HAP-1 (cell line): Measurements from ENCODE around the gene ZNF195.
A peak's percentile ranks its signal among the peaks of the same experiment; 100 is the strongest.
"Not testable (repeated sequence)": the region's sequence is repeated elsewhere in the genome, so short reads cannot be mapped to it uniquely, and the experiment has no call there.

Experiments used
- DNase-seq, 2 experiments: peaks; one replicate each; pipeline ENCODE4 v3.0.0-alpha.2; 2016 to 2020; ENCODE audit warnings: low spot score in 2 of 2
- H3K27me3 ChIP-seq: fragments of 250-450 bp; sonication (Bioruptor Pico); 2 replicates; pipeline ENCODE4 v1.5.1; 2020; ENCODE audit warnings: low read depth, mild to moderate bottlenecking, moderate library complexity
- H3K36me3 ChIP-seq: fragments of 250-450 bp; sonication (Bioruptor Pico); replicated peaks from 2 replicates; pipeline ENCODE4 v1.5.1; 2020; ENCODE audit warnings: mild to moderate bottlenecking
- H3K4me1 ChIP-seq: fragments of 250-450 bp; sonication (Bioruptor Pico); 2 replicates; pipeline ENCODE4 v1.5.1; 2020; ENCODE audit warnings: mild to moderate bottlenecking
- H3K4me3 ChIP-seq: fragments of 250-450 bp; sonication (Bioruptor Pico); 2 replicates; pipeline ENCODE4 v1.5.1; 2020; ENCODE audit warnings: mild to moderate bottlenecking, moderate library complexity
- H3K9me3 ChIP-seq: fragments of 250-450 bp; sonication (Bioruptor Pico); 2 replicates; pipeline ENCODE4 v1.5.1; 2020; ENCODE audit warnings: mild to moderate bottlenecking, moderate library complexity
- in situ Hi-C: fragments of 300-500 bp; cut with MboI; formaldehyde crosslinking; loops from 3 replicates; pipeline ENCODE4 v1.14.3; 2020; ENCODE audit warnings: low sequenced_read_pairs, inconsistent platforms, mixed read lengths

ZNF195 gene

GRCh38 chr11:3378426-3379423 is at the start of gene ZNF195:
TSS of gene ZNF195 (minus strand) at chr11:3379146. CDS start at chr11:3379040, 106 bp downstream.
- Histone ChIP-seq H3K4me3 (peak within 1 kb of the TSS; percentile 86), H3K4me1 (peaks cover 4% of the 10 kb centered on the region), H3K36me3 (peaks cover 38% of the 10 kb centered on the region), H3K9me3 (peaks cover 11% of the 10 kb centered on the region), H3K27me3 (no peaks in the 10 kb centered on the region)
- in situ Hi-C loops: no loop called here
- peak; percentile 98 to 99 for DNase-seq

GRCh38 chr11:3428076-3428475 is 49.1 kb upstream of the ZNF195 start:
- H3K27me3 ChIP-seq, DNase-seq, H3K4me1 ChIP-seq, H3K9me3 ChIP-seq, H3K36me3 ChIP-seq, in situ Hi-C loops, H3K4me3 ChIP-seq: not testable (repeated sequence)

GRCh38 chr11:3426541-3426940 is 47.6 kb upstream of the ZNF195 start:
- H3K4me1 ChIP-seq, DNase-seq, H3K9me3 ChIP-seq, H3K4me3 ChIP-seq, H3K27me3 ChIP-seq, in situ Hi-C loops, H3K36me3 ChIP-seq: not testable (repeated sequence)

- not testable (repeated sequence) for H3K27me3 ChIP-seq, H3K9me3 ChIP-seq, H3K4me1 ChIP-seq, H3K4me3 ChIP-seq, H3K36me3 ChIP-seq, DNase-seq
- in situ Hi-C loops: loop anchor here (25.0 kb wide), 2 partner anchors 362 to 487 kb away; partner anchors contain the start of genes CARS1 and PHLDA2
Observed at GRCh38 chr11:3423928-3424327, 45.0 kb upstream of the ZNF195 start.

- not testable (repeated sequence) for H3K27me3 ChIP-seq, H3K4me1 ChIP-seq, H3K9me3 ChIP-seq, H3K36me3 ChIP-seq
- H3K4me3 ChIP-seq: peak overlapping the region; percentile 43
- DNase-seq: peak in 1 of 2 experiments; percentile 71
- in situ Hi-C loops: loop anchor here (25.0 kb wide), 2 partner anchors 361 to 486 kb away; partner anchors contain the start of genes CARS1 and PHLDA2
Observed at GRCh38 chr11:3423138-3423731, 44.3 kb upstream of the ZNF195 start.

GRCh38 chr11:3422380-3423137 is 43.6 kb upstream of the ZNF195 start:
- not testable (repeated sequence) for H3K9me3 ChIP-seq, H3K27me3 ChIP-seq, H3K36me3 ChIP-seq, H3K4me1 ChIP-seq
- in situ Hi-C loops: loop anchor here (25.0 kb wide), 2 partner anchors 360 to 485 kb away; partner anchors contain the start of genes CARS1 and PHLDA2
- peak; percentile 86 to 99 for DNase-seq
- H3K4me3 ChIP-seq: peak overlapping the region; percentile 48

- H3K4me1 ChIP-seq: not testable (repeated sequence)
- DNase-seq: peak; percentile 2 to 32
- in situ Hi-C loops: loop anchor here (25.0 kb wide), 2 partner anchors 359 to 484 kb away; partner anchors contain the start of genes CARS1 and PHLDA2
Observed at GRCh38 chr11:3421608-3422379, 42.8 kb upstream of the ZNF195 start.

GRCh38 chr11:3420281-3421042 is 41.5 kb upstream of the ZNF195 start:
- not testable (repeated sequence) for H3K27me3 ChIP-seq, H3K4me3 ChIP-seq, H3K4me1 ChIP-seq, DNase-seq, H3K36me3 ChIP-seq, H3K9me3 ChIP-seq
- in situ Hi-C loops: loop anchor here (25.0 kb wide), 2 partner anchors 358 to 483 kb away; partner anchors contain the start of genes CARS1 and PHLDA2

More at GRCh38 chr11:3421608-3422379, 42.8 kb upstream of the ZNF195 start:
- H3K9me3 ChIP-seq, H3K27me3 ChIP-seq, H3K36me3 ChIP-seq: not testable (repeated sequence)
- H3K4me3 ChIP-seq: peak overlapping the region; percentile 48

- not testable (repeated sequence) for H3K4me1 ChIP-seq, H3K4me3 ChIP-seq, H3K36me3 ChIP-seq, H3K9me3 ChIP-seq, H3K27me3 ChIP-seq, DNase-seq
- in situ Hi-C loops: loop anchor here (25.0 kb wide), 2 partner anchors 357 to 482 kb away; partner anchors contain the start of genes CARS1 and PHLDA2
Observed at GRCh38 chr11:3419496-3419895, 40.5 kb upstream of the ZNF195 start.

- H3K27me3 ChIP-seq, H3K36me3 ChIP-seq, H3K9me3 ChIP-seq, H3K4me1 ChIP-seq, H3K4me3 ChIP-seq: not testable (repeated sequence)
- peak; percentile 10 to 79 for DNase-seq
- in situ Hi-C loops: loop anchor here (25.0 kb wide), 2 partner anchors 355 to 480 kb away; partner anchors contain the start of genes CARS1 and PHLDA2
Observed at GRCh38 chr11:3417047-3417446, 38.1 kb upstream of the ZNF195 start.

- not testable (repeated sequence) for H3K27me3 ChIP-seq, H3K36me3 ChIP-seq, H3K9me3 ChIP-seq, DNase-seq, H3K4me3 ChIP-seq, H3K4me1 ChIP-seq
- in situ Hi-C loops: loop anchor here (25.0 kb wide), 2 partner anchors 353 to 478 kb away; partner anchors contain the start of genes CARS1 and PHLDA2
Observed at GRCh38 chr11:3415301-3415700, 36.4 kb upstream of the ZNF195 start.

GRCh38 chr11:3413666-3414065 is 34.7 kb upstream of the ZNF195 start:
- not testable (repeated sequence) for H3K36me3 ChIP-seq, H3K4me1 ChIP-seq
- in situ Hi-C loops: loop anchor here (25.0 kb wide), 2 partner anchors 351 to 476 kb away; partner anchors contain the start of genes CARS1 and PHLDA2

More at GRCh38 chr11:3413666-3414065, 34.7 kb upstream of the ZNF195 start:
- H3K4me3 ChIP-seq, DNase-seq, H3K9me3 ChIP-seq, H3K27me3 ChIP-seq: not testable (repeated sequence)
